IPS DF 4.7 (cell line): Measurements from ENCODE around the gene SBNO2.

Source experiments
- DNase-seq: peaks from one replicate; pipeline ENCODE4 v3.0.0-alpha.2; 2013; ENCODE audit warnings: low spot score; ENCODE audit errors: extremely low read depth

The SBNO2 gene

GRCh38 chr19:1169921-1170885 is 3.9 kb downstream of the SBNO2 start:
- no peak for DNase-seq

- no peak for DNase-seq
These were observed 4.7 kb downstream of the SBNO2 start for GRCh38 chr19:1169411-1169791.

GRCh38 chr19:1168572-1169410 is 5.3 kb downstream of the SBNO2 start:
- no peak for DNase-seq

- DNase-seq: no peak
These were observed 6.1 kb downstream of the SBNO2 start for GRCh38 chr19:1167687-1168571.

GRCh38 chr19:1166872-1167573 is 7.0 kb downstream of the SBNO2 start:
- no peak for DNase-seq

GRCh38 chr19:1164684-1165531 is 9.2 kb downstream of the SBNO2 start:
- DNase-seq: no peak

GRCh38 chr19:1163934-1164683 is 10.0 kb downstream of the SBNO2 start:
- no peak for DNase-seq

GRCh38 chr19:1163283-1163933 is 10.7 kb downstream of the SBNO2 start:
- DNase-seq: no peak

GRCh38 chr19:1162404-1163282 is 11.4 kb downstream of the SBNO2 start:
- DNase-seq: no peak

GRCh38 chr19:1161716-1162115 is 12.4 kb downstream of the SBNO2 start:
- no peak for DNase-seq

GRCh38 chr19:1159864-1160595 is 14.0 kb downstream of the SBNO2 start:
- DNase-seq: no peak

- DNase-seq: no peak
These were observed 15.1 kb downstream of the SBNO2 start for GRCh38 chr19:1158885-1159448.

GRCh38 chr19:1157931-1158884 is 15.9 kb downstream of the SBNO2 start:
- no peak for DNase-seq

- DNase-seq: no peak
These were observed 17.0 kb downstream of the SBNO2 start for GRCh38 chr19:1156830-1157615.
